ENCODE data around the gene PDZRN4.

The PDZRN4 gene

DNA sequence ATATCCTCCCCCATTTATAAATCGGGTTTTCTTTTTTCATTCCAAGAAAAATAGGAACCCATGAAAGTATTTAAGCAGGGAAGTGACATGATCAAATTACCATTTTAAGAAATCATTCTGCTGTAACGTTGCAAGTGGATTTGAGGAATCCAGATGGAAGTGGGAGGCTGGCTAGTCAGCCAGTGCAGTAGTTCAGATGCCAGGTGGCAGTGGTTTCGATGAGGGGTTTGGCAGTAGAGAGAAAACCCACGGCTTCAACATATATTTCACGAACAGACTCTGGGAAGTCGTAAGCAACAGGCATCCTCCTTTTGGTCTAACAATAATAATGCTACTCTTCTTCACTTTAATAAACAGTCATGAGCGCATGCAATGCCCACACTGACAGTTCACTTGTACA, 25.0 kb downstream of the PDZRN4 start:
- ChIA-PET POLR2A (no interaction called here), CTCF (no interaction called here)
- 44% methylated on average over 3 of the region's 7 CpGs for WGBS (ENCODE audit: insufficient coverage)
- Histone ChIP-seq H3K4me3 (ENCODE audit: control insufficient read depth in 1 of 7, extremely low read depth in 1 of 7, insufficient read depth in 4 of 7, low read depth in 2 of 7, low read length in 6 of 7) (no peak overlapping the region), H3K27me3 (replicated peaks in 2 of 5; ENCODE audit: control insufficient read depth in 4 of 5, insufficient read depth in 5 of 5, low read length in 4 of 5) (no peaks in the 10 kb centered on the region), H3K9me3 (ENCODE audit: control extremely low read depth in 1 of 5, control insufficient read depth in 4 of 5, insufficient read depth in 2 of 5, low read depth in 1 of 5, low read length in 4 of 5) (no peaks in the 10 kb centered on the region), H3K36me3 (ENCODE audit: control insufficient read depth in 4 of 4, insufficient read depth in 4 of 4, low read length in 3 of 4) (no peaks in the 10 kb centered on the region), H3K4me1 (ENCODE audit: control extremely low read depth in 1 of 4, control insufficient read depth in 4 of 4, insufficient read depth in 4 of 4, low read length in 3 of 4) (peaks cover 0 to 2% (median 0%) of the 10 kb centered on the region in 4 experiments), H3K27ac (ENCODE audit: insufficient read depth in 1 of 2, low read depth in 1 of 2, low read length in 2 of 2, poor library complexity in 1 of 2, severe bottlenecking in 2 of 2) (peak overlapping the region in 1 of 2 experiments; percentile 18)
- peak in 1 of 3 donors; percentile 44 for DNase-seq

DNA sequence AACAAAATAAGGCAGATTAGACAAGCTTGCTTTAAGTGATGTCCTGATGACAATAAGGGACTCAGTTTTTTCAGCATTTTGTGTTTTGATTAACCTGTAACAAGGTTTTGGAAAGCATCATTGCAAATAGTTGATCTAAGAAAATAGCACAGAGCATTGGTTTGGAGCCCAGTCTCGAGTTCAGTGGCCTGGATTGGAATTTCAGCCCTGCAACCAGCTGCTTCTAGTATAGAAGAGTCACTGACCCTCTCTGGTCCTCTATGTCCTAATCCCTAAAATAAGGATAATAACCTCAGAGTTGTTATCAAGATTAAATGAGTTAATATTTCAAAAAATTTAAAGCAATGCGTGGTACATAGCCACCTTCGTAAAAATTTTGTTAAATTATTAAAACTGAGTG, 25.5 kb downstream of the PDZRN4 start:
- H3K27ac ChIP-seq (ENCODE audit: insufficient read depth in 1 of 2, low read depth in 1 of 2, low read length in 2 of 2, poor library complexity in 1 of 2, severe bottlenecking in 2 of 2), result no peak overlapping the region
- no peak overlapping the region for H3K4me3 ChIP-seq (ENCODE audit: control insufficient read depth in 1 of 7, extremely low read depth in 1 of 7, insufficient read depth in 4 of 7, low read depth in 2 of 7, low read length in 6 of 7)
- H3K27me3 ChIP-seq (replicated peaks in 2 of 5; ENCODE audit: control insufficient read depth in 4 of 5, insufficient read depth in 5 of 5, low read length in 4 of 5), result no peaks in the 10 kb centered on the region
- 100% methylated on average over 1 of the region's 3 CpGs for WGBS (ENCODE audit: insufficient coverage)
- CTCF ChIA-PET, result no interaction called here
- no peaks in the 10 kb centered on the region for H3K9me3 ChIP-seq (ENCODE audit: control extremely low read depth in 1 of 5, control insufficient read depth in 4 of 5, insufficient read depth in 2 of 5, low read depth in 1 of 5, low read length in 4 of 5)
- peaks cover 0 to 2% (median 0%) of the 10 kb centered on the region in 4 experiments for H3K4me1 ChIP-seq (ENCODE audit: control extremely low read depth in 1 of 4, control insufficient read depth in 4 of 4, insufficient read depth in 4 of 4, low read length in 3 of 4)
- POLR2A ChIA-PET, result no interaction called here
- no peak for DNase-seq
- no peaks in the 10 kb centered on the region for H3K36me3 ChIP-seq (ENCODE audit: control insufficient read depth in 4 of 4, insufficient read depth in 4 of 4, low read length in 3 of 4)

DNA sequence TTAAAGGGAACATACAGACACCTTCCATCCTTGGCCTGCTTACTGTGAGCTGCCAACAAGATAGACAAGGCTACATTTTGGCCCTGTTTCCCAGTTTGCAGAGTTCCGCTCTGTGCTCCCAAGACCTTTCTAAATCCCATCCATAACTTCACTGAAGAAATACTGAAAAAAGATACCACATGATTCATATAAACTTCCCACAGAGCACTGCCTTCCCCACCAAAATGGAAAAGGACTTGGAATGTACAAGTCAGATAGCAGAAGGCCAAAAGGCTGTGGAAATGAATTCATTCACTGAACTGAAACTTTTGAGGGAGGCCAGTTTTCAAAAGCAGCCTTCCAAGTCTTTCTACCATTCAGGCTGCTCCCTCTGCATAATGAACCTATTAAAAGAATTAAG, 29.6 kb downstream of the PDZRN4 start:
- H3K9me3 ChIP-seq (ENCODE audit: control extremely low read depth in 1 of 5, control insufficient read depth in 4 of 5, insufficient read depth in 2 of 5, low read depth in 1 of 5, low read length in 4 of 5), result no peaks in the 10 kb centered on the region
- H3K36me3 ChIP-seq (ENCODE audit: control insufficient read depth in 4 of 4, insufficient read depth in 4 of 4, low read length in 3 of 4), result no peaks in the 10 kb centered on the region
- peaks cover 10 to 24% (median 18%) of the 10 kb centered on the region in 4 experiments for H3K4me1 ChIP-seq (ENCODE audit: control extremely low read depth in 1 of 4, control insufficient read depth in 4 of 4, insufficient read depth in 4 of 4, low read length in 3 of 4)
- no peak for DNase-seq
- CTCF ChIA-PET, result no interaction called here
- H3K27ac ChIP-seq (ENCODE audit: insufficient read depth in 1 of 2, low read depth in 1 of 2, low read length in 2 of 2, poor library complexity in 1 of 2, severe bottlenecking in 2 of 2), result no peak overlapping the region
- WGBS (ENCODE audit: insufficient coverage), result no CpG with 5 or more reads among the region's 1 CpG
- POLR2A ChIA-PET, result no interaction called here
- no peak overlapping the region for H3K4me3 ChIP-seq (ENCODE audit: control insufficient read depth in 1 of 7, extremely low read depth in 1 of 7, insufficient read depth in 4 of 7, low read depth in 2 of 7, low read length in 6 of 7)
- H3K27me3 ChIP-seq (replicated peaks in 2 of 5; ENCODE audit: control insufficient read depth in 4 of 5, insufficient read depth in 5 of 5, low read length in 4 of 5), result no peaks in the 10 kb centered on the region

DNA sequence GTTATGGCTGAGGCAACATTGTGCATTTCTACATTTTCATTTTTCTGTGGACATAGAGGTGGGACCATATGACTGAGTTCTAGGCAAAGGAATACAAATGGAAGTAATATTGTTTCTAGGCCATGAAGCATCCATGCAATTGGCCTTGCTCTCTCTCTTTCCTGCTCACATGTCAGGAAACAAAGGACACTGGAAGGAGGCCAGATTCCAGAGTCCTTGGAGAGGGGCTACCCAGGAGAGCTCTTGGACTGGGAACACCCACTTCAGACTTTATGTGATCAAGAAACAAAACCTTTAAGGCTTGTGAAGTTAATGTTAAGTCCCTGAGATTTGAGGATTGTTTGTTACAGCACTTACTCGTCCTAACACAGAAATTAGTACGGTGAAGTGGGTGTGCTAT, 32.8 kb downstream of the PDZRN4 start:
- Histone ChIP-seq H3K4me3 (ENCODE audit: control insufficient read depth in 1 of 7, extremely low read depth in 1 of 7, insufficient read depth in 4 of 7, low read depth in 2 of 7, low read length in 6 of 7) (peak overlapping the region in 1 of 7 experiments; percentile 6), H3K9me3 (ENCODE audit: control extremely low read depth in 1 of 5, control insufficient read depth in 4 of 5, insufficient read depth in 2 of 5, low read depth in 1 of 5, low read length in 4 of 5) (no peaks in the 10 kb centered on the region), H3K4me1 (ENCODE audit: control extremely low read depth in 1 of 4, control insufficient read depth in 4 of 4, insufficient read depth in 4 of 4, low read length in 3 of 4) (peaks cover 10 to 34% (median 23%) of the 10 kb centered on the region in 4 experiments), H3K27ac (ENCODE audit: insufficient read depth in 1 of 2, low read depth in 1 of 2, low read length in 2 of 2, poor library complexity in 1 of 2, severe bottlenecking in 2 of 2) (peak overlapping the region in 1 of 2 experiments; percentile 4), H3K27me3 (replicated peaks in 2 of 5; ENCODE audit: control insufficient read depth in 4 of 5, insufficient read depth in 5 of 5, low read length in 4 of 5) (no peaks in the 10 kb centered on the region), H3K36me3 (ENCODE audit: control insufficient read depth in 4 of 4, insufficient read depth in 4 of 4, low read length in 3 of 4) (no peaks in the 10 kb centered on the region)
- ChIA-PET POLR2A (no interaction called here), CTCF (no interaction called here)
- DNase-seq, result no peak
- no CpG with 5 or more reads among the region's 2 CpGs for WGBS (ENCODE audit: insufficient coverage)

DNA sequence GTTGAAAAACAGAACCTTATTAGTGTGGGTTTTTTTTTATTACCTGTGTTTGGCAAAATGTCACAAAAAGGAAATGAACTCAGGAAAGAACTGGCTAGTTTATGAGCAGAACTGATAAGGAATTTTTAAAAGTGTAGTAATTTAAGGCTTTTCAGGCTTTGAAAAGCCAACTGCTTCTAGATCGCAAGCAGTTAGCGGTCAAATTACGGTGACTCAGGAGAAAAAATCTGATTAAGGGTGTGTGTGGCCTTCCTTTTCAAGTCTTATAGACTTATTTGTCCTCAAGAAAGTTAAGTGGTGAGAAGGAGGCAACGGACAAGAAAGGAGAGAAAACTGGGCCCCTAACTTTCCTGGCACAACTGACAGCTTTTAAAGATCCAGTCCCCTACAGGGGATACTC, 33.4 kb downstream of the PDZRN4 start:
- no peaks in the 10 kb centered on the region for H3K27me3 ChIP-seq (replicated peaks in 2 of 5; ENCODE audit: control insufficient read depth in 4 of 5, insufficient read depth in 5 of 5, low read length in 4 of 5)
- CTCF ChIA-PET, result interaction anchor here (1.7 kb wide), 1 partner anchor 16 kb away, joined by 3 read pairs; no protein-coding TSS in a partner anchor
- peak overlapping the region in 2 of 7 experiments; percentile 7 to 33 for H3K4me3 ChIP-seq (ENCODE audit: control insufficient read depth in 1 of 7, extremely low read depth in 1 of 7, insufficient read depth in 4 of 7, low read depth in 2 of 7, low read length in 6 of 7)
- H3K4me1 ChIP-seq (ENCODE audit: control extremely low read depth in 1 of 4, control insufficient read depth in 4 of 4, insufficient read depth in 4 of 4, low read length in 3 of 4), result peaks cover 10 to 34% (median 23%) of the 10 kb centered on the region in 4 experiments
- POLR2A ChIA-PET, result no interaction called here
- peak overlapping the region; percentile 4 to 20 for H3K27ac ChIP-seq (ENCODE audit: insufficient read depth in 1 of 2, low read depth in 1 of 2, low read length in 2 of 2, poor library complexity in 1 of 2, severe bottlenecking in 2 of 2)
- no peaks in the 10 kb centered on the region for H3K9me3 ChIP-seq (ENCODE audit: control extremely low read depth in 1 of 5, control insufficient read depth in 4 of 5, insufficient read depth in 2 of 5, low read depth in 1 of 5, low read length in 4 of 5)
- H3K36me3 ChIP-seq (ENCODE audit: control insufficient read depth in 4 of 4, insufficient read depth in 4 of 4, low read length in 3 of 4), result no peaks in the 10 kb centered on the region
- WGBS (ENCODE audit: insufficient coverage), result 0% methylated on average over 4 of the region's 4 CpGs
- peak; percentile 61 to 93 (median 75) for DNase-seq

DNA sequence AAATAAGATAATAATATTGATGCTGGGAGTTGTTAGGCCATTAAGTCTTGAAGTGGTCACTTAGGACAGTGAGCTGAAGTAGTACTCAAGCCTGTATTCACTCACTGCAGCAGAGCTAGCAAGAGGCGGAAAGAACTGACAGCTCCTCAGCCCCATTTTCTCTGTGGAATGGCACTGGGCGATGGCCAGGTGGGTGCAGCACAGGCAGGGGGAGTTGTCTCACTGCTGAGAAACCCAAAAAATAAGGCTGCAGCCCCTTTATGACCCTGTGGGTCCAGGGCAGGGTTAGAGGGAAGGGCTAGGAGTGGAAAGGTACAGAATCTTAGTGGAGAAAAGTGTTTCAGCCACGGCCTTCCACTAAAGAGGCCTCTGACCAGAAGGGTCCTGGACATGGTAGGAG, 35.5 kb downstream of the PDZRN4 start:
- POLR2A ChIA-PET, result no interaction called here

DNA sequence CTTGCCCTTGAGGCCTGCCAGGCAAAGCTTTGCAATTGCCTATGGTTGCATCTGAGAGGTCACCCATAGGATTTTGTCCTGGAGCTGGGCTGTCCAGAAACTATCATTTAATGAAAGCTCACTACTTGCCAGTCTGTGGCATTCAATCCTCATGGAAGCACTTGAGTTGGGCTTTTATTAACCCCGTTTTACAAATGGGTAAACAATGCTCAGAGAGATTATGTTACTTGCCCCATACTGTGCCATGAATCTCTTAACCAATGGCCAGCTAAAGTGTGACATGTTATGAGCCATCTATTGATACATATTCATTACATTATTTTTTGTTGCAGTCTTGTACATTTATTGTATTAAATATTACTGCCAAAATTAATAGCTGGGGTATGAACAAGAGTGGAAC, 35.9 kb downstream of the PDZRN4 start:
- WGBS (ENCODE audit: insufficient coverage), result 100% methylated on average over 1 of the region's 1 CpG
- Histone ChIP-seq H3K4me1 (ENCODE audit: control extremely low read depth in 1 of 4, control insufficient read depth in 4 of 4, insufficient read depth in 4 of 4, low read length in 3 of 4) (peaks cover 10 to 42% (median 23%) of the 10 kb centered on the region in 4 experiments), H3K27ac (ENCODE audit: insufficient read depth in 1 of 2, low read depth in 1 of 2, low read length in 2 of 2, poor library complexity in 1 of 2, severe bottlenecking in 2 of 2) (no peak overlapping the region), H3K27me3 (replicated peaks in 2 of 5; ENCODE audit: control insufficient read depth in 4 of 5, insufficient read depth in 5 of 5, low read length in 4 of 5) (no peaks in the 10 kb centered on the region), H3K4me3 (ENCODE audit: control insufficient read depth in 1 of 7, extremely low read depth in 1 of 7, insufficient read depth in 4 of 7, low read depth in 2 of 7, low read length in 6 of 7) (no peak overlapping the region), H3K9me3 (ENCODE audit: control extremely low read depth in 1 of 5, control insufficient read depth in 4 of 5, insufficient read depth in 2 of 5, low read depth in 1 of 5, low read length in 4 of 5) (no peaks in the 10 kb centered on the region), H3K36me3 (ENCODE audit: control insufficient read depth in 4 of 4, insufficient read depth in 4 of 4, low read length in 3 of 4) (no peaks in the 10 kb centered on the region)
- ChIA-PET POLR2A (no interaction called here), CTCF (interaction anchor here (0.6 to 1.1 kb wide), 2 partner anchors 32 to 796 kb away, joined by 3 to 4 read pairs; no protein-coding TSS in a partner anchor)
- no peak for DNase-seq

More for the DNA sequence above, 35.5 kb downstream of the PDZRN4 start:
- Histone ChIP-seq H3K36me3 (ENCODE audit: control insufficient read depth in 4 of 4, insufficient read depth in 4 of 4, low read length in 3 of 4) (no peaks in the 10 kb centered on the region), H3K9me3 (ENCODE audit: control extremely low read depth in 1 of 5, control insufficient read depth in 4 of 5, insufficient read depth in 2 of 5, low read depth in 1 of 5, low read length in 4 of 5) (no peaks in the 10 kb centered on the region), H3K4me3 (ENCODE audit: control insufficient read depth in 1 of 7, extremely low read depth in 1 of 7, insufficient read depth in 4 of 7, low read depth in 2 of 7, low read length in 6 of 7) (no peak overlapping the region), H3K27ac (ENCODE audit: insufficient read depth in 1 of 2, low read depth in 1 of 2, low read length in 2 of 2, poor library complexity in 1 of 2, severe bottlenecking in 2 of 2) (no peak overlapping the region), H3K27me3 (replicated peaks in 2 of 5; ENCODE audit: control insufficient read depth in 4 of 5, insufficient read depth in 5 of 5, low read length in 4 of 5) (no peaks in the 10 kb centered on the region), H3K4me1 (ENCODE audit: control extremely low read depth in 1 of 4, control insufficient read depth in 4 of 4, insufficient read depth in 4 of 4, low read length in 3 of 4) (peaks cover 10 to 42% (median 23%) of the 10 kb centered on the region in 4 experiments)
- no peak for DNase-seq
- 97% methylated on average over 3 of the region's 3 CpGs for WGBS (ENCODE audit: insufficient coverage)
- CTCF ChIA-PET, result no interaction called here
